H1 (cell line): ENCODE measurements around the gene TAS2R16. TPM values are rescaled to one million over a fixed set of nuclear protein-coding genes. Genes with fewer than 3 reads are reported as not detected.

ENCODE experiments used
- ATF2 ChIP-seq: IDR thresholded peaks from 2 replicates; pipeline ENCODE4 v1.6.1; 2012; ENCODE audit warnings: low read length, inconsistent platforms
- EGR1 ChIP-seq: IDR thresholded peaks from 2 replicates; pipeline ENCODE4 v1.6.1; 2011; ENCODE audit warnings: low read depth, low read length, borderline replicate concordance
- GABPA ChIP-seq: IDR thresholded peaks from 2 replicates; pipeline ENCODE4 v1.6.1; 2011; ENCODE audit warnings: mild to moderate bottlenecking, low read length, moderate library complexity, borderline replicate concordance; ENCODE audit not compliant: insufficient read depth
- HDAC6 ChIP-seq: IDR thresholded peaks from one replicate; pipeline ENCODE4 v1.7.1; 2012; ENCODE audit warnings: low read depth, mild to moderate bottlenecking, inconsistent platforms, low read length, moderate library complexity
- JUND ChIP-seq: IDR thresholded peaks from 2 replicates; pipeline ENCODE4 v1.6.1; 2011; ENCODE audit warnings: mild to moderate bottlenecking, improper control_type of control experiment, low read length
- SIN3A ChIP-seq, 2 experiments: IDR thresholded peaks in 1 of 2; conservative IDR thresholded peaks in 1 of 2; 2 replicates each; pipeline ENCODE4 v1.6.1; 2011 to 2012; ENCODE audit warnings: low read length in 2 of 2, improper control_type of control experiment in 1 of 2, low read depth in 1 of 2, mild to moderate bottlenecking in 1 of 2
- SIRT6 ChIP-seq: IDR thresholded peaks from one replicate; pipeline ENCODE4 v1.7.1; 2012; ENCODE audit warnings: low read length, inconsistent platforms
- SUZ12 ChIP-seq: fragments of 200-600 bp; sonication (generic); IDR thresholded peaks from 2 replicates; pipeline ENCODE4 v1.6.1; 2012; ENCODE audit warnings: mild to moderate bottlenecking, inconsistent platforms, low read length, moderate library complexity, mixed read lengths
- TEAD4 ChIP-seq: IDR thresholded peaks from 2 replicates; pipeline ENCODE4 v1.6.1; 2012; ENCODE audit warnings: low read depth, low read length, inconsistent platforms, mixed read lengths
- polyA plus RNA-seq, 7 experiments: library from polyadenylated mRNA; depleted of rRNA in 3 of 7; stranded (reverse) in 5 of 7; unstranded in 2 of 7; fragments of >200 nt in 5 of 7; fragments of 200-250 nt in 2 of 7; gene quantifications; 1 replicate in 5 of 7; 2 replicates in 1 of 7; 4 replicates in 1 of 7; pipeline versions ENCODE4 v1.2.1 to v1.2.3, GENCODE V29; 2011 to 2013; ENCODE audit warnings: missing spikeins in 2 of 7, mixed read lengths in 2 of 7
- total RNA-seq: library from RNA; stranded (reverse); fragmentation: NEBNext Ultra II Directional; extraction: Animal tissue kit (Norgen Biotek cat#: 25700); gene quantifications from 2 replicates; pipeline ENCODE4 v1.2.1, GENCODE V29; 2021

Gene TAS2R16
- total and polyA plus RNA-seq, 2 of the 8 experiments (the other 6 are each of a cell fraction or from before 2014, with no cell fraction given) = not detected

- TF ChIP-seq ATF2 (no peak), GABPA (no peak), SIRT6 (no peak), SIN3A (conservative IDR thresholded peaks at IDR 0.05 in 1 of 2, IDR thresholded peaks at IDR 0.05 in 1 of 2; ENCODE audit: low read depth in 1 of 2, low read length in 2 of 2) (no peak), JUND (no peak), TEAD4 (no peak), EGR1 (no peak), HDAC6 (no peak), SUZ12 (no peak)
Measured at GRCh38 chr7:122970740-122971725, 24.5 kb downstream of the TAS2R16 start (continued).
